Type B pancreatic cell (in vitro differentiated cells): Measurements from ENCODE around the gene EXO5. TPM values are rescaled to one million over a fixed set of nuclear protein-coding genes. Genes with fewer than 3 reads are reported as not detected.
A peak's percentile ranks its signal among the peaks of the same experiment; 100 is the strongest.
"Not testable (repeated sequence)": the region's sequence is repeated elsewhere in the genome, so short reads cannot be mapped to it uniquely, and the experiment has no call there.

ENCODE experiments used
- DNase-seq: peaks from one replicate; pipeline ENCODE4 v3.0.0; 2021; ENCODE audit warnings: mixed read lengths; ENCODE audit not compliant: unreplicated experiment; ENCODE audit errors: extremely low spot score
- H3K27ac Mint-ChIP-seq: 2 replicates; pipeline ENCODE4 v1.8.0; 2021; ENCODE audit warnings: mild to moderate bottlenecking, mixed read lengths
- H3K27me3 Mint-ChIP-seq: 2 replicates; pipeline ENCODE4 v1.8.0; 2021; ENCODE audit warnings: mixed read lengths
- H3K36me3 Mint-ChIP-seq: 2 replicates; pipeline ENCODE4 v1.8.0; 2021; ENCODE audit warnings: mixed read lengths
- H3K4me1 Mint-ChIP-seq: one replicate; pipeline ENCODE4 v1.8.0; 2021; ENCODE audit warnings: mixed read lengths; ENCODE audit not compliant: unreplicated experiment
- H3K4me3 Mint-ChIP-seq: 2 replicates; pipeline ENCODE4 v1.8.0; 2021; ENCODE audit warnings: mild to moderate bottlenecking, mixed read lengths
- H3K9me3 Mint-ChIP-seq: 2 replicates; pipeline ENCODE4 v1.8.0; 2021; ENCODE audit warnings: mixed read lengths
- CTCF ChIP-seq: fragments of 200-600 bp; sonication (generic); conservative IDR thresholded peaks from 2 replicates; pipeline ENCODE4 v1.5.0; 2021; ENCODE audit warnings: antibody characterized with exemption, mild to moderate bottlenecking
- total RNA-seq: library from RNA; stranded (reverse); gene quantifications from 2 replicates; pipeline ENCODE4 v1.2.1, GENCODE V29; 2021; ENCODE audit warnings: low replicate concordance

The EXO5 gene
- total RNA-seq, 1 donor from 2014 or later, result 14.3 TPM

DNA sequence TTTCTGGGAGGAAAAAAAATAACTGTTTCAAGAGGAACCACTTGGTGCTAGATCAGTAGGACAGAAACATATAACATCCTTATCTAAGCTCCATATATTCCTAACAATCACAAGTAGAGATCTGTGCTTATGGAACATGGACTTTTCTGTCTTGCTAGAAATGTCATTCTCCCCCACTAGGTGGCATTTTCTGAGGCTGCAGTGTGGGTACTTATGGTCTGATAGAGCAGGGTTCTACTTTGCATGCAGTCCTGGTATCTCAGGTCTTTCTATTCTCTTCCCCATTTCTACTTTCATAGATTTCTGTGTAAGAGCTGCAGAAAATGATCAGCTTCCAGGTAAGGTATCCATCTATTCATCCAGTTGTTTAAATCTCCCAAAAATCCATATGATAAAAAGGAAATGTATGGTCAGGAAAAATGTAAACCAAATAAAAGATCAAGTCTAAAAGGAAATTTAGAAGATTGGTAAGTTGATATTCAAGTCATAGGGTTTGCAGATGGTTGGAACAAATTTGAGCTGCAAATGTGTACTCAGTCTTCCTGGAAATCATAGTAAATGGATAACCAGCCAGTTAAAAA is 24.4 kb downstream of the EXO5 start:
- peak overlapping the region; percentile 99 for H3K4me3 Mint-ChIP-seq
- no peak overlapping the region for H3K27ac Mint-ChIP-seq
- no peak for DNase-seq
- H3K9me3 Mint-ChIP-seq, result peaks cover 8% of the 10 kb centered on the region
- H3K36me3 Mint-ChIP-seq, result peaks cover 6% of the 10 kb centered on the region
- H3K4me1 Mint-ChIP-seq, result peaks cover 22% of the 10 kb centered on the region
- H3K27me3 Mint-ChIP-seq, result peaks cover 5% of the 10 kb centered on the region
- TF ChIP-seq CTCF, result peak; percentile 76

GRCh38 chr1:40534589-40534988 is 26.0 kb downstream of the EXO5 start:
- peaks cover 22% of the 10 kb centered on the region for H3K4me1 Mint-ChIP-seq
- H3K9me3 Mint-ChIP-seq, result peaks cover 8% of the 10 kb centered on the region
- H3K36me3 Mint-ChIP-seq, result peaks cover 6% of the 10 kb centered on the region
- H3K4me3 Mint-ChIP-seq, result no peak overlapping the region
- no peak for DNase-seq
- H3K27me3 Mint-ChIP-seq, result peaks cover 5% of the 10 kb centered on the region
- no peak overlapping the region for H3K27ac Mint-ChIP-seq
- TF ChIP-seq CTCF, result no peak

DNA sequence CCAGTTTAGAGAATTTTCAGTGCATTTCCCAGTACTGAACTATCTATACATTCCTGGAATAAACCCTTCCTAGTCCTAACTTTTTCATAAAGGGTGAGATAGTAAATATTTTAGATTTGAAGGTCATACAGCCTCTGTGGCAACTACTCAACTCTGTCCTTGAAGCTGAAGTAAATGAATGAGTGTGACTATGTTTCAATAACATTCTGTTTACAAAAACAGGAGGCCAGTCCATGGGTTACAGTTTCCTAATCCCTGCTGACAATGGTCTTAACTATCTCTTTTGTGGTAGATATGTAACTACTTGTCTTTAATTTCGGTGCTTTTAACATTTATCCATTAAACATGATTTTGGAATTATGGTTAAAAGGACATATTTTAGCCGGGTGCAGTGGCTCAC is 27.2 kb downstream of the EXO5 start:
- H3K27ac Mint-ChIP-seq, result no peak overlapping the region
- TF ChIP-seq CTCF, result no peak
- peaks cover 7% of the 10 kb centered on the region for H3K9me3 Mint-ChIP-seq
- DNase-seq, result no peak
- peaks cover 21% of the 10 kb centered on the region for H3K4me1 Mint-ChIP-seq
- H3K36me3 Mint-ChIP-seq, result peaks cover 6% of the 10 kb centered on the region
- H3K4me3 Mint-ChIP-seq, result no peak overlapping the region
- H3K27me3 Mint-ChIP-seq, result peaks cover 5% of the 10 kb centered on the region

GRCh38 chr1:40539338-40539737 is 30.8 kb downstream of the EXO5 start:
- Mint-ChIP-seq H3K4me3 (no peak overlapping the region), H3K9me3 (no peaks in the 10 kb centered on the region), H3K36me3 (peaks cover 14% of the 10 kb centered on the region), H3K27ac (no peak overlapping the region), H3K4me1 (no peaks in the 10 kb centered on the region), H3K27me3 (no peaks in the 10 kb centered on the region)
- TF ChIP-seq CTCF, result no peak
- no peak for DNase-seq

GRCh38 chr1:40546957-40547356 is 38.4 kb downstream of the EXO5 start:
- no peak for DNase-seq
- Mint-ChIP-seq H3K36me3 (peaks cover 33% of the 10 kb centered on the region), H3K9me3 (peaks cover 12% of the 10 kb centered on the region), H3K4me1 (no peaks in the 10 kb centered on the region), H3K4me3 (no peak overlapping the region), H3K27me3 (no peaks in the 10 kb centered on the region), H3K27ac (no peak overlapping the region)
- TF ChIP-seq CTCF, result no peak

GRCh38 chr1:40553017-40553416 is 44.5 kb downstream of the EXO5 start:
- Mint-ChIP-seq H3K36me3 (no peaks in the 10 kb centered on the region), H3K9me3 (no peaks in the 10 kb centered on the region), H3K27me3 (no peaks in the 10 kb centered on the region), H3K4me3 (no peak overlapping the region), H3K27ac (no peak overlapping the region), H3K4me1 (no peaks in the 10 kb centered on the region)
- DNase-seq, result no peak
- TF ChIP-seq CTCF, result no peak

GRCh38 chr1:40554807-40555206 is 46.2 kb downstream of the EXO5 start:
- H3K36me3 Mint-ChIP-seq, H3K9me3 Mint-ChIP-seq, H3K4me1 Mint-ChIP-seq, H3K4me3 Mint-ChIP-seq, H3K27me3 Mint-ChIP-seq, H3K27ac Mint-ChIP-seq, DNase-seq: not testable (repeated sequence)
